Activated naive CD4-positive, alpha-beta T cell treated with anti-CD3 and anti-CD28 coated beads, Interleukin-2, amount 10 ng/mL, durations not matched to agents 7 days and 5 days (primary cell): ENCODE data around the gene NR2C1.
"Not testable (repeated sequence)": the region's sequence is repeated elsewhere in the genome, so short reads cannot be mapped to it uniquely, and the experiment has no call there.

Experiments used
- CTCF ChIA-PET: fragments of 350-600 bp; sonication (Branson Sonifier 250); formaldehyde crosslinking; loops from one replicate; lab custom pipeline; 2021; ENCODE audit warnings: antibody characterized with exemption; lab: Charles Lee
- DNase-seq: peaks from one replicate; pipeline ENCODE4 v3.0.0-alpha.2; 2020
- H3K27ac Mint-ChIP-seq: one replicate; pipeline ENCODE4 v1.8.0; 2021; ENCODE audit warnings: mild to moderate bottlenecking, moderate library complexity, mixed read lengths
- H3K27me3 Mint-ChIP-seq: one replicate; pipeline ENCODE4 v1.8.0; 2021; ENCODE audit warnings: mild to moderate bottlenecking, mixed read lengths
- H3K36me3 Mint-ChIP-seq: one replicate; pipeline ENCODE4 v1.8.0; 2021; ENCODE audit warnings: mixed read lengths
- H3K4me1 Mint-ChIP-seq: one replicate; pipeline ENCODE4 v1.8.0; 2021; ENCODE audit warnings: mixed read lengths
- H3K4me3 Mint-ChIP-seq: one replicate; pipeline ENCODE4 v1.8.0; 2021; ENCODE audit warnings: mild to moderate bottlenecking, moderate library complexity, mixed read lengths
- H3K9me3 Mint-ChIP-seq: one replicate; pipeline ENCODE4 v1.8.0; 2021; ENCODE audit warnings: mixed read lengths

The NR2C1 gene

DNA sequence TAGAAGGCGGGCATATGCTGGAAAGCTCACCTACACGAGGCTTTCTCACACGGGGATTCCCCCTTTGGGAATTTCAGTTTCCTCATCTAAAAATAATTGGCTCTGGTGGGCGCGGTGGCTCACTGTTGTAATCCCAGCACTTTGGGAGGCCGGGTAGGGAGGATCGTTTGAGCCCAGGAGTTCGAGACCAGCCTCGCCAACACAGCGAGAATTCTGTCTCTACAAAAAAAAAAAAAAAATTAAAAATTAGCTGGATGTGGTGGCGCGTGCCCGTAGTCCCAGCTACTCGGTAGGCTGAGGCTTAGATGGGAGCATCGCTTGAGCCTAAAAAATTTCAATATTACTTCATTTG is 69.5 kb downstream of the NR2C1 start:
- Mint-ChIP-seq H3K36me3 (peaks cover 43% of the 10 kb centered on the region), H3K27me3 (no peaks in the 10 kb centered on the region), H3K9me3 (peaks cover 21% of the 10 kb centered on the region), H3K4me1 (peaks cover 54% of the 10 kb centered on the region), H3K27ac (peak overlapping the region; percentile 91), H3K4me3 (peak overlapping the region; percentile 92)
- CTCF ChIA-PET, result interaction anchor here (0.6 to 0.7 kb wide), 2 partner anchors 14 to 128 kb away, joined by 3 read pairs; no protein-coding TSS in a partner anchor
- no peak for DNase-seq

DNA sequence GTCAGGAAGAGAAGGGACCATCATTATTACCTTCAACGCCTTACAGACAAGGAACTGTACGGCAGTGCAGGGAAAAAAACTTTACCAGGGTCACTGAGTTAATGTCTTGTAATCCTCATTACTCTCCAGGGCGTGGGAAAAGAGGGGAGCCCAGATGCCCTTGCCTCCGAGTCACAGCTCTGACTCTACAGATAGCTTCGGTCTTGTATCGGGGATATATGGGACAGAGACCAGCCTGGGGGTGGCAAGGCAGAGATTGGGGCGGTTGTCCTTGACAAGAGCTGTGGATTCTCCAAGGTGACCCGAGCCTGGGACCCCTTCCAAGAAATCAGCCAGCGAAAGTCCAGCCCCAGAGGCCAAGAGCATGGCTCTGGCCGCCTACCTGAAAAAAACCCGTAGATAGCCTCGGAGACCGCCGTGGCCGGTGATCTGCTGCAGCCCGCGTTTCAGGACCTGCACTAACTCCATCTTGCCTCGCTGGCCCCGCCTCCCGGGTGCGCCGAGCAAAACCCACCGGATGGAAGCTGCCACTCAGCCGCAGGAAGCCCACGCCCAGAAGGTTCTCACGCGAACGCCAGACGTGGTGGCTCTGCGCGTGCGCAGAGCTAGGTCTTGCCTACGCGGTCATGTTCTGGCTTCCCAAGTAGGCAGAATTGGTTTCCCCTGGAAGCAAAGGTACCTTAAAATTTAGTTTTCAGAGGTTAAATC is 70.1 kb downstream of the NR2C1 start, which contains the start of gene NDUFA12:
TSS of gene NDUFA12 (minus strand) at position 485 of the 708 bp plus-strand sequence. CDS start at position 468, 17 bp downstream.
- Mint-ChIP-seq H3K4me3 (peak within 1 kb of the TSS; percentile 92), H3K4me1 (peaks cover 60% of the 10 kb centered on the region), H3K27ac (peak within 1 kb of the TSS; percentile 91), H3K36me3 (peaks cover 47% of the 10 kb centered on the region), H3K9me3 (peaks cover 20% of the 10 kb centered on the region), H3K27me3 (no peaks in the 10 kb centered on the region)
- CTCF ChIA-PET, result interaction anchor here (0.7 kb wide), 1 partner anchor 14 kb away, joined by 3 read pairs; no protein-coding TSS in a partner anchor
- peak; percentile 97 for DNase-seq

DNA sequence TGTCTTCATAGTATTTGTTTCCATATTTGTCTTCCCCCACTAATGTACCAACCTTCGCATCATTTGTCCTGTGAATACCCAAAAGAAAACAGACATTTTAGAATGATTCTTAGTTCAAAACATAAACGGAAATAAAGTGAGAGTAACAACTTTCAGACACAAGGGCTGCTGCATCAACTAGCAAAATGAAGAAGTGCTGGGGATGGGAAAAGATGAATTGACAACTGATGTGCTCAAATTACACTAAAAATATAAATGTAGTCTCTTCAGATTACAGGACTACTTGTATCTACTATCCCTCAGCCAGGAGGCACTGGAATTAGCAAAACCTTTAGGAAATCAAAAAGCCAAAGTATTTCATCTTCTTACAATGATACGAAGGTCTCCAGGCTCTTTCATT is 70.7 kb downstream of the NR2C1 start:
- no peak for DNase-seq
- Mint-ChIP-seq H3K9me3 (peaks cover 17% of the 10 kb centered on the region), H3K4me1 (peaks cover 63% of the 10 kb centered on the region), H3K36me3 (peaks cover 49% of the 10 kb centered on the region), H3K4me3 (peak overlapping the region; percentile 92), H3K27me3 (no peaks in the 10 kb centered on the region), H3K27ac (peak overlapping the region; percentile 91)
- CTCF ChIA-PET, result no interaction called here

GRCh38 chr12:94998326-94998725 is 75.1 kb downstream of the NR2C1 start:
- Mint-ChIP-seq H3K36me3 (peaks cover 45% of the 10 kb centered on the region), H3K4me1 (peaks cover 42% of the 10 kb centered on the region)

GRCh38 chr12:94997726-94998125 is 75.7 kb downstream of the NR2C1 start:
- Mint-ChIP-seq H3K36me3 (peaks cover 46% of the 10 kb centered on the region), H3K9me3 (no peaks in the 10 kb centered on the region), H3K27ac (no peak overlapping the region), H3K4me1 (peaks cover 41% of the 10 kb centered on the region), H3K27me3 (no peaks in the 10 kb centered on the region), H3K4me3 (no peak overlapping the region)
- DNase-seq, result no peak
- CTCF ChIA-PET, result interaction anchor here (1.5 kb wide), 1 partner anchor 537 kb away, joined by 3 read pairs; no protein-coding TSS in a partner anchor

More at GRCh38 chr12:94998326-94998725, 75.1 kb downstream of the NR2C1 start:
- CTCF ChIA-PET, result no interaction called here
- no peak for DNase-seq
- no peaks in the 10 kb centered on the region for H3K27me3 Mint-ChIP-seq
- no peak overlapping the region for H3K27ac Mint-ChIP-seq
- H3K4me3 Mint-ChIP-seq, result no peak overlapping the region
- no peaks in the 10 kb centered on the region for H3K9me3 Mint-ChIP-seq

DNA sequence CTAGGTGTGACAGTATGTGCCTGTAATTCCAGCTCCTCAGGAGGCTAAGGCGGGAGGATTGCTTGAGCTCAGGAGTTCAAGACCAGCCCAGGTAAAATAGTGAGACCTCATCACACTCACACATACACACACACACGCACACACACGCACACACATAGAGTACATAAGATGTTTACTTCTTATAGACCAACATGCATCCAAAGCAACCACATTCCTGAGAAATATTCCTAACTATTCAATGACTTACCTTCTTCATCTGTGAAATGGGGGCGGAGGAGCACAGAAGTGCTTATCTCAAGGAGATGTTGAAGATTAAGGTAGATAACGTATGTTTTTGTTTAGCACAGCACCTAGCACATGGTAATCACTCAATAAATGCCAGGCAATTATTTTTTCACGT is 76.4 kb downstream of the NR2C1 start:
- no peak overlapping the region for H3K27ac Mint-ChIP-seq
- no peak overlapping the region for H3K4me3 Mint-ChIP-seq
- no peaks in the 10 kb centered on the region for H3K9me3 Mint-ChIP-seq
- DNase-seq, result no peak
- H3K4me1 Mint-ChIP-seq, result peaks cover 44% of the 10 kb centered on the region
- CTCF ChIA-PET, result interaction anchor here (1.5 kb wide), 1 partner anchor 537 kb away, joined by 3 read pairs; no protein-coding TSS in a partner anchor
- H3K36me3 Mint-ChIP-seq, result peaks cover 50% of the 10 kb centered on the region
- no peaks in the 10 kb centered on the region for H3K27me3 Mint-ChIP-seq

DNA sequence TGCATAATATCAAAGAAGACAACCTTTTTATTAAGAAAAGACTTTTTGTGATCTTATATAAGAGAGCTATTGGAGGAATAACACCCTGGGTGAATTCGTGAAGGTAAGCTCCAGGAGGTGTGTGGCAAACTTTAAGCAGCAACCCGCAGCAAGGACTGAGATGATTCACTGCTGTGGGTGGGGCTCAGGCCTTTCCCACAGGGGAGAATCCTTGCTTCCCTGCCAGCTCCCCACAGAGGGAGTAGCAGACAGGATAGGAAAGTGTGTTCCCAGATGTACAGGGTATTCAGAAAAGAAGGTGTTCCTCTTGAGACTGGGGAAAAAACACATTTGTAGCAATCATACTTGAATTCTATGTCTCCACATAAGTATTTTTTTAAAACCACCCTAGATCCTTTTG is 79.1 kb downstream of the NR2C1 start:
- H3K27me3 Mint-ChIP-seq, result no peaks in the 10 kb centered on the region
- H3K9me3 Mint-ChIP-seq, result no peaks in the 10 kb centered on the region
- H3K36me3 Mint-ChIP-seq, result peaks cover 54% of the 10 kb centered on the region
- H3K4me3 Mint-ChIP-seq, result no peak overlapping the region
- CTCF ChIA-PET, result no interaction called here
- no peak overlapping the region for H3K27ac Mint-ChIP-seq
- H3K4me1 Mint-ChIP-seq, result peaks cover 37% of the 10 kb centered on the region
- DNase-seq, result no peak

- H3K9me3 Mint-ChIP-seq, H3K4me3 Mint-ChIP-seq, H3K27ac Mint-ChIP-seq, DNase-seq, H3K27me3 Mint-ChIP-seq, CTCF ChIA-PET: not testable (repeated sequence)
- peaks cover 37% of the 10 kb centered on the region for H3K4me1 Mint-ChIP-seq
- peaks cover 54% of the 10 kb centered on the region for H3K36me3 Mint-ChIP-seq
Measured at GRCh38 chr12:94993855-94994254, 79.6 kb downstream of the NR2C1 start.

DNA sequence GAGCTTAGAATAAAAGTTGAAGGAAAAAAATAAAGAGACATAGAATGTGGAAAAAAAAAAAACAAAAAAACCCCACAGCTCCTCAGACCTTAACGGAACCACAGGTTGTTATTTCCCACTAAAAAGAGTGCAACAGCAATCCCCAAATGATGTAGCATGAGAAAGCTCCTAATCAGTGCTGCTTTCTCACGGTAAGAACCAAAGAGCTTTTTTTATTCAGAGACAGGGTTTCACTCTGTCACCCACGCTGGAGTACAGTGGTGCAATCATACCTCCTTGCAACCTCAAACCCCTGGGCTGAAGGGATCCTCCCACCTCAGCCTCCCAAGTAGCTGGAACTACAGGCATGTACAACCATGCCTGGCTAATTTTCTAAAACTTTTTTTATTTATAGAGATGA is 83.2 kb downstream of the NR2C1 start:
- Mint-ChIP-seq H3K27ac (peak overlapping the region; percentile 58), H3K9me3 (no peaks in the 10 kb centered on the region), H3K4me1 (peaks cover 50% of the 10 kb centered on the region), H3K4me3 (no peak overlapping the region), H3K36me3 (peaks cover 56% of the 10 kb centered on the region), H3K27me3 (no peaks in the 10 kb centered on the region)
- CTCF ChIA-PET, result interaction anchor here (1.8 kb wide), 1 partner anchor 9 kb away, joined by 8 read pairs; no protein-coding TSS in a partner anchor
- no peak for DNase-seq

DNA sequence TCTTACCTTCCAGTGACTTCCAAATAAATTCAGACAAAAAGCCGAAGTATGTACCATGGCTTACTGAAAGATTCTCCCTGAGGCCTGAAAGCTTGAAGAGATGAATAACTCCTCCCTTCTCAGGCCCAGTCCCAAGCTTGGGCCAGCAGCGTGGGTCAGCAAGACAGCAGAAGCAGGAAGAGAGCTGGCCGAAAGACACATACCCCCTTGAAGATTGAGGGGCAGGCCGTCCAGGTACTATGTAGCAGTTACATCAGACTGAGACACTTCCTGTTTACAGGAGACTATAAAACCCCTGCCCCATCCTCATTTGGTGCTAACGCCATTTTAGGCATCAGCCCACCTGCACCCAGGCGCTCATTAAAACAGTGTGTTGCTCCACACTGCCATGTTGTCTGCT is 84.9 kb downstream of the NR2C1 start:
- CTCF ChIA-PET, result no interaction called here
- no peaks in the 10 kb centered on the region for H3K9me3 Mint-ChIP-seq
- peak overlapping the region; percentile 86 for H3K27ac Mint-ChIP-seq
- no peaks in the 10 kb centered on the region for H3K27me3 Mint-ChIP-seq
- peaks cover 57% of the 10 kb centered on the region for H3K4me1 Mint-ChIP-seq
- peak; percentile 33 for DNase-seq
- H3K36me3 Mint-ChIP-seq, result peaks cover 60% of the 10 kb centered on the region
- no peak overlapping the region for H3K4me3 Mint-ChIP-seq

DNA sequence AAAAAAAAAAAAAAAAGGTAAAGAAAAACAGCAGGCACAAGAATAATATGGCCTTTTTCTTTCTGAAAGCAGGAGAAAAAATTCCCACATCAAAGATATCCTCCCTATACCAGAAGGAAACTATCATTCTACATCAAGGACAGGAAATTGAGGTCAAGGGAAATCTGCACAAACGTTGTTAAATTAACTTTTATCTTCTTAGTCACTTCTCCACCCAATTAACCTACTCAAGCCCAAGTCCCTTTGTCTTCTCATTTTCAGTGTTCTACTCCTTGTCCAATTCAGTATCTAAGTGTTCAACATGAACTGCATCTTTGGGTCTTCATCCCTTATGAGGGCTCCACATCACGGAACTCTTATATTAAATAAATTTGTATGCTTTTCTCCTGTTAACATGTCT is 85.6 kb downstream of the NR2C1 start:
- CTCF ChIA-PET, result no interaction called here
- H3K27me3 Mint-ChIP-seq, result no peaks in the 10 kb centered on the region
- peak overlapping the region; percentile 86 for H3K27ac Mint-ChIP-seq
- H3K4me1 Mint-ChIP-seq, result peaks cover 61% of the 10 kb centered on the region
- H3K4me3 Mint-ChIP-seq, result no peak overlapping the region
- no peaks in the 10 kb centered on the region for H3K9me3 Mint-ChIP-seq
- H3K36me3 Mint-ChIP-seq, result peaks cover 63% of the 10 kb centered on the region
- no peak for DNase-seq

DNA sequence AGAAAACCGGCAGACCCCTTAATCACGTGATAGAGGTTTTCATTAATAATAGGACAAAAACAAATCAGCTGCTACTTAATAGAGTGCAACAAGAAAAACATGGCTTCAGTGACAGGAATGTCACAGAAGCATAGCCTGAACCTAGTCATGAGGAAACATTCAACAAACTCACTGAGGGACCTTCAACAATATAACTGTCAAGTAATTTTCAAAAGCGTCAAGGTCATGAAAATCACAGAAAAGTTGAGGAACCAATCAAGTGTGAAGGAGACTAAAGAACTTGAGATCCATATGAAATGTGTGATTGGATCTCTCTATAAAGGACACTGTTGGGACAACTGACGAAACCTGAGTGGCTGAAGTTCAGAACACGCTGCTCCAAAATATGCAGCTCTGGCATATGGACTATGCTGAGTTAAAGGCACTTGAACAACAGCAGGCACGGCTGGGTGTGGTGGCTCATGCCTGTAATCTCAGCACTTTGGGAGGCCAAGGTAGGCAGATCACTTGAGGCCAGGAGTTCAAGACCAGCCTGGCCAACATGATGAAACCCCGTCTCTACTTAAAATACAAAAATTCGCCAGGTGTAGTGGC is 86.2 kb downstream of the NR2C1 start:
- CTCF ChIA-PET, result no interaction called here
- peak overlapping the region; percentile 86 for H3K27ac Mint-ChIP-seq
- no peak for DNase-seq
- H3K4me3 Mint-ChIP-seq, result peak overlapping the region; percentile 31
- peaks cover 58% of the 10 kb centered on the region for H3K4me1 Mint-ChIP-seq
- H3K36me3 Mint-ChIP-seq, result peaks cover 58% of the 10 kb centered on the region
- no peaks in the 10 kb centered on the region for H3K27me3 Mint-ChIP-seq
- no peaks in the 10 kb centered on the region for H3K9me3 Mint-ChIP-seq

GRCh38 chr12:94985099-94985498 is 88.3 kb downstream of the NR2C1 start:
- H3K27me3 Mint-ChIP-seq, H3K4me3 Mint-ChIP-seq, H3K9me3 Mint-ChIP-seq, DNase-seq, CTCF ChIA-PET, H3K27ac Mint-ChIP-seq: not testable (repeated sequence)
- Mint-ChIP-seq H3K4me1 (peaks cover 66% of the 10 kb centered on the region), H3K36me3 (peaks cover 47% of the 10 kb centered on the region)

DNA sequence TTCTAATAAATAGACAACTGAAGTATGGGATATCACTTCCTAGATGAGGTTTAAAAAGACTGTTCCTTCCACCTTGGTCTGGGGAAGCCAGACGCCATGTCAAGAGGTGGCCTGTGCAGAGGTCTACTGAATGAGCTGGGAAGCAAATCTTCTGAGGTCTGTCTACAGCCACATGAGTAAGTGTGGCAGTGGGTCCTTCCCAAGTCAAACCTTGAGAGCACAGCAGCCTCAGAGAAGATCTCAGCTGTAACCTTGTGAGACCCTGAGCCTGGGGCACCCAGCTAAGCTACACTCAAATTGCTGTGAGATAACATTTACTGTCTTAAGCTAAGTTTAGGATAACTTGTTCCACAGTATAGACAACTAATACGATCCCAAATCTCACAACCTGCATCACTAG is 90.1 kb downstream of the NR2C1 start:
- Mint-ChIP-seq H3K9me3 (no peaks in the 10 kb centered on the region), H3K4me1 (peaks cover 53% of the 10 kb centered on the region), H3K27ac (peak overlapping the region; percentile 20), H3K4me3 (no peak overlapping the region), H3K36me3 (peaks cover 36% of the 10 kb centered on the region), H3K27me3 (no peaks in the 10 kb centered on the region)
- CTCF ChIA-PET, result interaction anchor here (1.2 to 2.4 kb wide), 2 partner anchors 9 to 10 kb away, joined by 3 to 9 read pairs; no protein-coding TSS in a partner anchor
- DNase-seq, result no peak
